HEK293 (cell line): ENCODE measurements around the gene CHMP1A.

Source experiments
- GLIS1 ChIP-seq: fragments of 450-650 bp; formaldehyde crosslinking; IDR thresholded peaks from 2 replicates; pipeline ENCODE4 v1.5.1; 2016; ENCODE audit warnings: missing biosample characterization, missing genetic modification characterization
- HOXA7 ChIP-seq: sonication (generic); formaldehyde crosslinking; IDR thresholded peaks from 2 replicates; pipeline ENCODE4 v1.8.1; 2022; ENCODE audit warnings: missing genetic modification reagents, borderline replicate concordance
- ZNF214 ChIP-seq: fragments of 450-650 bp; formaldehyde crosslinking; IDR thresholded peaks from 2 replicates; pipeline ENCODE4 v1.5.1; 2017; ENCODE audit warnings: missing biosample characterization, mild to moderate bottlenecking, missing genetic modification characterization, borderline replicate concordance
- ZNF274 ChIP-seq, 2 experiments: fragments of 200-500 bp in 1 of 2; fragments of 450-650 bp in 1 of 2; sonication (Bioruptor generic) in 1 of 2; formaldehyde crosslinking in 1 of 2; IDR thresholded peaks; 2 replicates each; pipeline versions ENCODE4 v1.5.1 to v1.6.1; 2014 to 2016; ENCODE audit warnings: borderline replicate concordance in 1 of 2, inconsistent platforms in 1 of 2, low read length in 1 of 2, missing biosample characterization in 1 of 2, missing genetic modification characterization in 1 of 2
- ZNF416 ChIP-seq: fragments of 450-650 bp; formaldehyde crosslinking; IDR thresholded peaks from 2 replicates; pipeline ENCODE4 v1.5.1; 2016; ENCODE audit warnings: missing biosample characterization, missing genetic modification characterization
- ZNF423 ChIP-seq: fragments of 450-650 bp; formaldehyde crosslinking; IDR thresholded peaks from 2 replicates; pipeline ENCODE4 v1.5.1; 2016; ENCODE audit warnings: missing biosample characterization, missing genetic modification characterization
- ZNF707 ChIP-seq: fragments of 450-650 bp; formaldehyde crosslinking; IDR thresholded peaks from 2 replicates; pipeline ENCODE4 v1.5.1; 2016; ENCODE audit warnings: missing biosample characterization, missing genetic modification characterization
- ZNF76 ChIP-seq: fragments of 450-650 bp; formaldehyde crosslinking; IDR thresholded peaks from 2 replicates; pipeline ENCODE4; 2016; ENCODE audit warnings: low read depth, missing biosample characterization, missing genetic modification characterization, borderline replicate concordance
- TF ChIP-seq, protein P1 (sequence below): fragments of 450-650 bp; formaldehyde crosslinking; IDR thresholded peaks from 2 replicates; pipeline ENCODE4 v1.5.1; 2016; ENCODE audit warnings: missing biosample characterization, missing genetic modification characterization
- TF ChIP-seq, protein P2 (sequence below): fragments of 450-650 bp; formaldehyde crosslinking; IDR thresholded peaks from 2 replicates; pipeline ENCODE4 v1.5.1; 2016; ENCODE audit warnings: missing biosample characterization, missing genetic modification characterization
- TF ChIP-seq, protein P3 (sequence below): sonication (generic); formaldehyde crosslinking; IDR thresholded peaks from 2 replicates; pipeline ENCODE4 v1.8.1; 2022; ENCODE audit warnings: mild to moderate bottlenecking, moderate library complexity, missing genetic modification reagents

DNA sequence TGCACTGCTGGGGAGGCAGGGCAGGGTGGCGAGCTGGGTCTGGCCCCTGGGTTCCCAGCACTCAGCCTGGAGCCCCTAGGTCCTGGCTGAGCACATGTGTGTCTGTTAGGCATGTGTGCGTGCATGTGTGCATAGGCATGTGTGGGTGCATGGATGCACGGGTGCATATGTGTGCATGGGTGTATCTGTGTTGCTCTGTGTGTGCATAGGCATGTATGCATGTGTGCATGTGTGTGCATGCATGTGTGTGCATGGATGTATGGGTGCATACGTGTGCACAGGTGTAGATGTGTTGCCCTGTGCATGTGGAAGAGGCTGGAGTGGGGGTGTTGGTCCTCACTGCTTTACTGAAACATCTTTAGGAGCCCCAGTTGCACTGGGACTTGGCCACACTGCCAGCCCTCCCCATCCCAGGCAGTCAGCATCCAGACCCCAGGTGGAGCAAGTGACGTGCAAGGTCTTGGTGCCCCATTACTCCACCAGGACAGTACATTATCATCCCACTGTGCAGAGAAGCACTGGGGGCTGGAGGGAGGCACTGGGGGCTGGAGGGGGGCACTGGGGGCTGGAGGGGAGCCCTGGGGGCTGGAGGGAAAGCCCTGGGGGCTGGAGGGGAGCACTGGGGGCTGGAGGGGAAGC is 54.4 kb downstream of the CHMP1A start:
- TF ChIP-seq, protein P1, sequence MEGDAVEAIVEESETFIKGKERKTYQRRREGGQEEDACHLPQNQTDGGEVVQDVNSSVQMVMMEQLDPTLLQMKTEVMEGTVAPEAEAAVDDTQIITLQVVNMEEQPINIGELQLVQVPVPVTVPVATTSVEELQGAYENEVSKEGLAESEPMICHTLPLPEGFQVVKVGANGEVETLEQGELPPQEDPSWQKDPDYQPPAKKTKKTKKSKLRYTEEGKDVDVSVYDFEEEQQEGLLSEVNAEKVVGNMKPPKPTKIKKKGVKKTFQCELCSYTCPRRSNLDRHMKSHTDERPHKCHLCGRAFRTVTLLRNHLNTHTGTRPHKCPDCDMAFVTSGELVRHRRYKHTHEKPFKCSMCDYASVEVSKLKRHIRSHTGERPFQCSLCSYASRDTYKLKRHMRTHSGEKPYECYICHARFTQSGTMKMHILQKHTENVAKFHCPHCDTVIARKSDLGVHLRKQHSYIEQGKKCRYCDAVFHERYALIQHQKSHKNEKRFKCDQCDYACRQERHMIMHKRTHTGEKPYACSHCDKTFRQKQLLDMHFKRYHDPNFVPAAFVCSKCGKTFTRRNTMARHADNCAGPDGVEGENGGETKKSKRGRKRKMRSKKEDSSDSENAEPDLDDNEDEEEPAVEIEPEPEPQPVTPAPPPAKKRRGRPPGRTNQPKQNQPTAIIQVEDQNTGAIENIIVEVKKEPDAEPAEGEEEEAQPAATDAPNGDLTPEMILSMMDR = no peak
- TF ChIP-seq ZNF274 (IDR thresholded peaks at IDR 0.05; ENCODE audit: low read length) (no peak), ZNF274 (tag by site-specific recombination; IDR thresholded peaks at IDR 0.05; ENCODE audit: borderline replicate concordance) (no peak), ZNF214 (tag by site-specific recombination) (no peak), ZNF76 (tag by site-specific recombination) (no peak), ZNF707 (no peak), HOXA7 (no peak), ZNF416 (tag by site-specific recombination) (no peak), ZNF423 (tag by site-specific recombination) (no peak), GLIS1 (tag by site-specific recombination) (no peak)
- TF ChIP-seq, protein P2, sequence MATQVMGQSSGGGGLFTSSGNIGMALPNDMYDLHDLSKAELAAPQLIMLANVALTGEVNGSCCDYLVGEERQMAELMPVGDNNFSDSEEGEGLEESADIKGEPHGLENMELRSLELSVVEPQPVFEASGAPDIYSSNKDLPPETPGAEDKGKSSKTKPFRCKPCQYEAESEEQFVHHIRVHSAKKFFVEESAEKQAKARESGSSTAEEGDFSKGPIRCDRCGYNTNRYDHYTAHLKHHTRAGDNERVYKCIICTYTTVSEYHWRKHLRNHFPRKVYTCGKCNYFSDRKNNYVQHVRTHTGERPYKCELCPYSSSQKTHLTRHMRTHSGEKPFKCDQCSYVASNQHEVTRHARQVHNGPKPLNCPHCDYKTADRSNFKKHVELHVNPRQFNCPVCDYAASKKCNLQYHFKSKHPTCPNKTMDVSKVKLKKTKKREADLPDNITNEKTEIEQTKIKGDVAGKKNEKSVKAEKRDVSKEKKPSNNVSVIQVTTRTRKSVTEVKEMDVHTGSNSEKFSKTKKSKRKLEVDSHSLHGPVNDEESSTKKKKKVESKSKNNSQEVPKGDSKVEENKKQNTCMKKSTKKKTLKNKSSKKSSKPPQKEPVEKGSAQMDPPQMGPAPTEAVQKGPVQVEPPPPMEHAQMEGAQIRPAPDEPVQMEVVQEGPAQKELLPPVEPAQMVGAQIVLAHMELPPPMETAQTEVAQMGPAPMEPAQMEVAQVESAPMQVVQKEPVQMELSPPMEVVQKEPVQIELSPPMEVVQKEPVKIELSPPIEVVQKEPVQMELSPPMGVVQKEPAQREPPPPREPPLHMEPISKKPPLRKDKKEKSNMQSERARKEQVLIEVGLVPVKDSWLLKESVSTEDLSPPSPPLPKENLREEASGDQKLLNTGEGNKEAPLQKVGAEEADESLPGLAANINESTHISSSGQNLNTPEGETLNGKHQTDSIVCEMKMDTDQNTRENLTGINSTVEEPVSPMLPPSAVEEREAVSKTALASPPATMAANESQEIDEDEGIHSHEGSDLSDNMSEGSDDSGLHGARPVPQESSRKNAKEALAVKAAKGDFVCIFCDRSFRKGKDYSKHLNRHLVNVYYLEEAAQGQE (tag by site-specific recombination) = no peak
- TF ChIP-seq, protein P3, sequence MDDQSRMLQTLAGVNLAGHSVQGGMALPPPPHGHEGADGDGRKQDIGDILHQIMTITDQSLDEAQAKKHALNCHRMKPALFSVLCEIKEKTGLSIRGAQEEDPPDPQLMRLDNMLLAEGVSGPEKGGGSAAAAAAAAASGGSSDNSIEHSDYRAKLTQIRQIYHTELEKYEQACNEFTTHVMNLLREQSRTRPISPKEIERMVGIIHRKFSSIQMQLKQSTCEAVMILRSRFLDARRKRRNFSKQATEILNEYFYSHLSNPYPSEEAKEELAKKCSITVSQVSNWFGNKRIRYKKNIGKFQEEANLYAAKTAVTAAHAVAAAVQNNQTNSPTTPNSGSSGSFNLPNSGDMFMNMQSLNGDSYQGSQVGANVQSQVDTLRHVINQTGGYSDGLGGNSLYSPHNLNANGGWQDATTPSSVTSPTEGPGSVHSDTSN (CRISPR knock-in tag) = no peak
